HG03558 (cell line): Measurements from ENCODE around the gene ABCA13.

Experiments
- ATAC-seq: cut with Tn5 transposase; IDR thresholded peaks from one replicate; pipeline ENCODE4 v1.9.1; 2021; ENCODE audit warnings: moderate number of reproducible peaks; ENCODE audit not compliant: unreplicated experiment; ENCODE audit errors: extremely low read depth

Gene ABCA13

GRCh38 chr7:48472640-48473039 lies 301.4 kb downstream of the ABCA13 start:
- no peak for ATAC-seq

GRCh38 chr7:48473205-48473865 lies 302.1 kb downstream of the ABCA13 start:
- no peak for ATAC-seq

GRCh38 chr7:48481235-48481634 lies 310.0 kb downstream of the ABCA13 start:
- ATAC-seq = no peak

DNA sequence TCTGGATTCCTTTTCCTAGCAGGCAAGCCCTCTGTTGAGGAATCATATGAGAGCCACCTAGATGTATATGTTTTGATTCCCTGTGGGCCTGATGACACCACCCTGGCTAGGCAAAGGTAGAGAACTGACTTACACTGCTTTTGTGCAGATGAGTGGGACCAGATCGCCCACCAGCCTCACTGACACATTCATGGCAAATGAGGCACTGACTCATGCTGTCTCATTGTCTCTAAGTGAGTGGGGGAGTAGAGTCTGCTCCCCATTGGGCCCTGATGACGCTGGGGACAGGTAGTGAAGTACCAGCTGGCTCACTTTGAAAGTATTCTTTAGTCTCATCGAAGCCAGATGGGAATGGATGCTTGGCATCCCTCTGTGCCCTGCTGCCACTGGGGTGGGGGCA lies 326.3 kb downstream of the ABCA13 start:
- ATAC-seq = no peak

- no peak for ATAC-seq
These were observed 330.8 kb downstream of the ABCA13 start for GRCh38 chr7:48502021-48502420.

DNA sequence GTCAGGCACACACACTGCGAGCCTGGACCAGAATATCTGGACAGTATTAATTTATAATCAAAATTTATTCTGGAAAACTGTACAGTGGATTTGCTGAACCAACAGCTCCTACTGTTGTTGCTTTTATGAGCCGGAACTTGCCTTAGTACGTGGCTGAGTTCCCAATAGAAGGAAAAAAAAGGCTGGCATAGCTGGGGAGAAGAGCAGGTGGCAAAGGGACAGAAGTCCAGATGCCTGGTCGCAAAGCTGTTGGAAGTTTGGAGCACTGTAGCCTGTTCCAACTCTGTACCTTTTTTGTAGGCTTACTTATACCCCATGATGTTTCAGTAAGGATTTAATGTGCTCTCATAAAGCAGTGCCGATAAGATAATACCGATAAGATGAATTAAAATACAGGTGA lies 333.8 kb downstream of the ABCA13 start:
- no peak for ATAC-seq

GRCh38 chr7:48505466-48505865 lies 334.2 kb downstream of the ABCA13 start:
- ATAC-seq = no peak

- ATAC-seq = no peak
These were observed 335.3 kb downstream of the ABCA13 start for GRCh38 chr7:48506569-48506968.

GRCh38 chr7:48511080-48511479 lies 339.8 kb downstream of the ABCA13 start:
- no peak for ATAC-seq

- no peak for ATAC-seq
These were observed 341.6 kb downstream of the ABCA13 start for GRCh38 chr7:48512892-48513291.

- no peak for ATAC-seq
These were observed 343.9 kb downstream of the ABCA13 start for GRCh38 chr7:48515171-48515570.

GRCh38 chr7:48518092-48518491 lies 346.8 kb downstream of the ABCA13 start:
- no peak for ATAC-seq

DNA sequence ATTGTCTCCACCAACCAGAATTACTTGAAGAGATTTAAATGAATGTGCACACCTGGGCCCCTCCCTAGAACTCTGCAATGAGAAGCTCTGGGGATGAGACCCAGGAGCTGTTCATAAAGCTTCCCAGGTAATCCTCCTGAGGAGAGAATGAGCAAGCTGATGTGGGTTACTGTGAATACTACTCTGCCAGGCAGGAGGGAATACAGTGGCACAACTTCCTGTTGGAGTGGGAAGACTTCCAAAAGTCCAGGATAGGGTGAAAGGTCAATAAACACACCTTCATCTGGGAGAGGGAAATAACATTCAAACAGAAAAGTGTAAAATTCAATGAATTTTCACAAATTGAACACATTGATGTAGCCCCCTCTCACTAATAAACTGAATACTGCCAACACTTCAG lies 351.4 kb downstream of the ABCA13 start:
- ATAC-seq = no peak

DNA sequence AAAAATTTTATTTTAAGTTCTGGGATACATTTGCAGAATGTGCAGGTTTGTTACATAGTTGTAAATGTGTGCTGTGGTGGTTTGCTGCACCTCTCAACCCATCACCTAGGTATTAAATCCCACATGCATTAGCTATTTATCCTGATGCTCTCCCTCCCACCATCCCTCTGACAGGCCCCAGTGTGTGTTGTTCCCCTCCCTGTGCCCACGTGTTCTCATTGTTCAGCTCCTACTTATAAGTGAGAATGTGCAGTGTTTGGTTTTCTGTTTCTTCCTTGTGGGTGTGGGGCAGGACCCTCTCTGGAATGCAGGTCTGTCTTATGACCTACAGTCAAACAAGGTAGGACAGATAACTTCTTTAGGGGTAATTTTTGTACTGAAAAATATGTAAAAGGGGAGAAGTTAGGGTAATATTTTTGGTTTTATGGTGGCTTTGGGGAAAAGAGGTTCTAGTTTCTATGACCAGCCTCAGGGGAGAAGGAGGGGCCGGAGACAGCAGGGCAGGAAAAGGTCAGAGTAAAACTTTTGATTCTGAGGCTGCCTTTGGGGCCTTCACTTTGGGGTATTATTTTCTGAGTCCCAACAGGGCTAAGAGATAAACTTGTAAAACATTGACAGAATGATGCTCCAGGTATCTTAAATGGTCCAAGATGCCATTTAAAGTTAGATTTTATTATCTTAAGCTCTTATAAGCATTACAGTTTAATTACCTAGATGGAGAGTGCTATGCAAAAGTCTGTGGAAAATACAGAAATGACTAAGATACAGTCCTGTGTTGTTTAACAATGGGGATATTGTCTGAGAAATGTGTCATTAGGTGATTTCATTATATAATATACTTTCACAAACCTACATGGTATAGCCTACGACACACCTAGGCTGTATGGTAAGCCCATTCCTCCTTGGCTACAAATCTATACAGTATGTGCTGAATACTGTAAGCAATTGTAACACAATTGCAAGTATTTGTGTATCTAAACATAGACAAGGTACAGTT lies 354.8 kb downstream of the ABCA13 start:
- no peak for ATAC-seq

DNA sequence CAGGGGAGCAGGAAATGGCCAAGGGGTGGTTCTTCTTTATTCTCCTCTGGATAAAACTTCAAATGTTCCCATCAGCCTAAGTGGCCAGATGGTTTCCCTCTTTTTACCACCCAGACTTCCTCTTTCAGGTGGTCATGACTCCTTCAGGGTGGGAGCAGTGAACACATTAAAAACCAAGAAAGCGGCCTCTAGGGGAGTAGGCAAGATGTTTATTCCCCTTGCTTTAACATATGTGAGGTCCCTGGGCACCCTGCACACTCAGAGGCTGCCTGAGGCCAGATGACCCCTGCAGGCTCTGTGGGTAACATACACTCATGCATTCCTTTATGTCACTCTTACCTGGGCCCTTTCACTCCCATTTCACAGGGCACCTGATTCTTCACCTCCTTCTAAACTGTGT lies 357.4 kb downstream of the ABCA13 start:
- no peak for ATAC-seq

- no peak for ATAC-seq
These were observed 366.3 kb downstream of the ABCA13 start for GRCh38 chr7:48537561-48537960.

DNA sequence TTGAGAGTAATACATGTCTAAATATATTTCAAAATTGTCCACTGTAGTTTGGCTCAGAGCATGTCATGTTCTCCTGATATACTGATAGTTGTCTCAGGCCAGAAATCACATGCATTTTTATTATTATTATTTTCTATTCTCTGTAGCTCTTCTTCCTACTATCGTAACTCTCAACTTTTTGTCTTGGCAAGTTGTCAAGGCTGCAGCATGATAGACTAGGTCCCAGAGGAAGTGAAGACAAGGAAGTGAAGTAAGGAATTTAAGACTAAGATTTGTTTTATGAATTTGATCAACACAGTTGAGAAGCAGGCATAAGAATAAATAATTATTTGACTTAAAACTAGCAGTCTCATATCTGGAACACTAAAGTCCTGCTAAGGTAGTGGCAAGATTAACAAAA lies 369.5 kb downstream of the ABCA13 start:
- ATAC-seq = no peak

DNA sequence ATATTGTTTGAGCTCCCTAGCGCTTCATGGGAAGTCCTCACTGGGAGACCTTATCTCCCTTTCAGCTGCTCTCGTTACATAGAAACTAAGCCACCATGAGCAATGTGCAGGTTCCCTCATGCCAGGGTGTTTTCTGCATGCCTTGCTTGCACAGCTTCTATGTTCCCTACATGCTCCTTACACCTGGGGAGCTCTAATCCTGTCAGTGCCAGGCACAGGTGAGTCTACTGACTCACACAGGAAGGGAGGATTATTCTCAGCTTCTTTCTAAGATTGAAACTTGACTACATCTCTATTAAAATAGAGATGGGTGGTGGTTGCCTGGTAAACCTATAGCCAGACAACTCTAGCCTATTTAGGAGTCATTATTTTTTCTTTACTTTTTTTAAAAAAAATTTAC lies 377.4 kb downstream of the ABCA13 start:
- no peak for ATAC-seq

GRCh38 chr7:48551652-48552051 lies 380.4 kb downstream of the ABCA13 start:
- ATAC-seq = no peak

DNA sequence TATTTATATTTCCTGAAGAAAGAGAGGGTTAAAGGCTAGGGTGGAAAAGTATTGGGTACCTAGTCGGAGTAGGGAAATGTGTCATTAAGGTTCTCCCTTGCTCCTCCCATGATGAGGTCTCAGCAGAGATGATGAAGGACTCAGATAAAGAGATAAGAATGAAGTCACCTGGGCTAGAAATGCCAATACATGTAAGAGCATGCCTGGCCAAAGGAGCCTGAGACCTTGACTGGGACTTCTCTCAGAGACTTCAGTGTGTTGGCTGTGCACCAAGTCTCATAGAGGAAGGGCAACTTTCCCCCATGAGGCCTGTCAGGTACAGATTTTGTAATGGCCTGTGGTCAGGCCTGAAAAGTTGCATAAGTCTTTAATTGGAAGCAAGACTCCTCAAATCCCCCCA lies 392.1 kb downstream of the ABCA13 start:
- no peak for ATAC-seq

DNA sequence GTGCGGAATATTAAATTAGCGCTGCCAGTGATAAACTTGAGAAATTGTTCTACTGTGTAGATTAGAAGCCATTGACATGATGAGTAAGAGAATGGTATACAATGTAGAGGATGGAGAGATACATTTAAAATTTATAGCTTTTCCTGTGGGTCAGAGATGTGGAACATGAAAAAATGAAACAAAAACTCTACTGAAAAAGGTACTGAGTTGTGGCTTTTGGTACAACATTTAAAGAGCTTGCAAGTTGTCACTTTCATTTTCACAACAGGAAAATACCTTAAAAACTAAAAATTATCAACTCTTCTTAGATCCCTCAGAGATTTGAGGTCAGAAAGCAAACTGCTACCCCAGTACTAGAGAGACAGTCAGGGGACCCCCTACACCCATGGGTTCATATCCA lies 404.3 kb downstream of the ABCA13 start:
- ATAC-seq = no peak

DNA sequence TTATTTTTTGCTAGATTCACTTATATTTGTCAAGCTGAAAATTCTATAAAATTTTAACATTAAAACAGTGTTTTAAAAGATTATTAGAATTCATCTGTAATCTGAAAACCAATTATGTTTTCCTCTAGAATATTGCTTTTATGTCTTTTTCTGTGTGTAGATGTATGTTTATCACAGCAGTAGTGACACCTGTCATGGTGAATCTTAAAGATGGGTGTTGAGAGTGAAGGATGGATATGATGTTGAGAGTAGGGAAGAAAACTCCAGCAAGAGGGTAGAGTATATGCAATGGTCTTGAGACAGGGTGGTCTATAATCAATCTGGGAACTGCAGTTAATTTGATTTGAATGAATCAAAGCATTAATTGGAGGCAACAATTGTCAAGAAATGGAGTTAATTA lies 416.2 kb downstream of the ABCA13 start:
- no peak for ATAC-seq
